GM23248 (cell line): ENCODE data around the gene ZBTB16.

ENCODE experiments used
- EZH2 ChIP-seq: fragments of 200-600 bp; sonication (generic); IDR thresholded peaks from 2 replicates; pipeline ENCODE4 v1.6.1; 2018; ENCODE audit warnings: antibody characterized with exemption, mild to moderate bottlenecking; ENCODE audit not compliant: insufficient read depth, poor library complexity, severe bottlenecking
- EZH2phosphoT487 ChIP-seq: fragments of 200-600 bp; sonication (generic); IDR thresholded peaks from 2 replicates; pipeline ENCODE4 v1.6.1; 2018; ENCODE audit warnings: antibody characterized with exemption, moderate library complexity, mild to moderate bottlenecking, low read depth; ENCODE audit not compliant: insufficient read depth

- no peak for TF ChIP-seq EZH2phosphoT487
- no peak for TF ChIP-seq EZH2
Observed at GRCh38 chr11:114097832-114098231, 38.3 kb downstream of the ZBTB16 start.
